ENCODE data around the gene LDAF1. TPM values are rescaled to one million over a fixed set of nuclear protein-coding genes. Genes with fewer than 3 reads are reported as not detected.

The LDAF1 gene
- total and polyA plus RNA-seq, 2 of the 8 experiments (the other 6 are each of a cell fraction or from before 2014, with no cell fraction given): 32.4 to 34.2 TPM

- no peak for TF ChIP-seq GABPA (IDR thresholded peaks at IDR 0.05; ENCODE audit: borderline replicate concordance, insufficient read depth, low read length)
- TF ChIP-seq RXRA (IDR thresholded peaks at IDR 0.05; ENCODE audit: insufficient read depth, low read depth, low read length): no peak
- no peak for TF ChIP-seq POLR2A (IDR thresholded peaks at IDR 0.05; ENCODE audit: control extremely low read depth in 1 of 2, low read depth in 2 of 2, low read length in 2 of 2)
- TF ChIP-seq FOSL1 (IDR thresholded peaks at IDR 0.05; ENCODE audit: insufficient read depth, low read depth, low read length): no peak
- TF ChIP-seq TAF7 (optimal IDR thresholded peaks at IDR 0.05; ENCODE audit: borderline replicate concordance, low read depth, low read length): no peak
- TF ChIP-seq POLR2AphosphoS5 (IDR thresholded peaks at IDR 0.05; ENCODE audit: low read depth, low read length): no peak
Measured at GRCh38 chr16:21199607-21200218, 41.2 kb downstream of the LDAF1 start (continued).

Measured in H1 (cell line).